Measurements from ENCODE around the gene SIL1.
"Not testable (repeated sequence)": the region's sequence is repeated elsewhere in the genome, so short reads cannot be mapped to it uniquely, and the experiment has no call there.

The SIL1 gene

DNA sequence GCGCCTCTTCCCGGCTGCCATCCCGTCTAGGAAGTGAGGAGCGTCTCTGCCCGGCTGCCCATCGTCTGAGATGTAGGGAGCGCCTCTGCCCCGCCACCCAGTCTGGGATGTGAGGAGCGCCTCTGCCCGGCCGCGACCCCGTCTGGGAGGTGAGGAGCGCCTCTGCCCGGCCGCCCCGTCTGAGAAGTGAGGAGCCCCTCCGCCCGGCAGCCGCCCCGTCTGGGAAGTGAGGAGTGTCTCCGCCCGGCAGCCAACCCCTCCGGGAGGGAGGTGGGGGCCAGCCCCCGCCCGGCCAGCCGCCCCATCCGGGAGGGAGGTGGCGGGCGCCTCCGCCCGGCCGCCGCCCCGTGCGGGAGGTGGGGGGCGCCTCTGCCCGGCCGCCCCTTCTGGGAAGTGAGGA is 85.8 kb downstream of the SIL1 start:
- H3K4me3 Mint-ChIP-seq; DNase-seq (ENCODE audit: low spot score); H3K27me3 Mint-ChIP-seq (ENCODE audit: low read depth); H3K4me1 Mint-ChIP-seq (ENCODE audit: low read depth); H3K36me3 Mint-ChIP-seq (ENCODE audit: low read depth); H3K9me3 Mint-ChIP-seq; H3K27ac Mint-ChIP-seq: not testable (repeated sequence)

DNA sequence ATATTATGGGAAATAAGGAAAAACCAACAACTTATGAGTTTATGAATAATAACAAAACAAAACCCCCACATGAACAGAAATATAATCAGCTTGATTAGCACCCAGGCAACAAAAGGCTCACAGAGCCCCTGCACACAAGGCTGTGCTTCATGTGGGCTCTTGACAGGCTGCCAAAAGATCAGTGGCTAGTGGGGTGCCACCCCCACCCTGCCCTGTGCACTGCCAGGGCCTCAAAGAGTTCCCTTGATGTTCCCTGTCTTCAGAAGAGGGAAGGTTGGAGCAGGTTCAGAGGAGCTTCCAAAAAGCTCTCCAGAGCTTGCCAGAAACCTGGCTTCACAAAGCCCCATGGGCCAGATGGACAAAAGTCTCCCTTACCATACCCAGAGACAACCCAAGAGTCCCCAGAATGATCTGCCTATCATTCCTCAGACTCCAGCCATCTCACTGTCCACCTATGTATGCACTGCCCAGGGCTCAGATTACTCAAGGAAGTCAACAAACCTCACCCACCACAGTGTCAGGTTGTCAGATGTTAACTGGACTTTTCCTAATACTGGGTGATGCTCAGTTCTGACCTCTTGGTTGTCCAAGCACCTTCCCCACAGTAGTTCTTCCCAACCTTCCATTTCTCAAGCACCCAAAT is 87.5 kb downstream of the SIL1 start:
- Mint-ChIP-seq H3K27me3 (ENCODE audit: low read depth) (no peaks in the 10 kb centered on the region), H3K36me3 (ENCODE audit: low read depth) (peaks cover 3% of the 10 kb centered on the region), H3K27ac (no peak overlapping the region), H3K4me1 (ENCODE audit: low read depth) (no peaks in the 10 kb centered on the region), H3K9me3 (no peaks in the 10 kb centered on the region), H3K4me3 (no peak overlapping the region)
- DNase-seq (ENCODE audit: low spot score) = no peak

- no peak for DNase-seq (ENCODE audit: low spot score)
- Mint-ChIP-seq H3K4me3 (no peak overlapping the region), H3K27me3 (ENCODE audit: low read depth) (no peaks in the 10 kb centered on the region), H3K27ac (no peak overlapping the region), H3K9me3 (no peaks in the 10 kb centered on the region), H3K36me3 (ENCODE audit: low read depth) (peaks cover under 1% of the 10 kb centered on the region), H3K4me1 (ENCODE audit: low read depth) (no peaks in the 10 kb centered on the region)
Measured at GRCh38 chr5:139108063-139108824, 89.9 kb downstream of the SIL1 start.

DNA sequence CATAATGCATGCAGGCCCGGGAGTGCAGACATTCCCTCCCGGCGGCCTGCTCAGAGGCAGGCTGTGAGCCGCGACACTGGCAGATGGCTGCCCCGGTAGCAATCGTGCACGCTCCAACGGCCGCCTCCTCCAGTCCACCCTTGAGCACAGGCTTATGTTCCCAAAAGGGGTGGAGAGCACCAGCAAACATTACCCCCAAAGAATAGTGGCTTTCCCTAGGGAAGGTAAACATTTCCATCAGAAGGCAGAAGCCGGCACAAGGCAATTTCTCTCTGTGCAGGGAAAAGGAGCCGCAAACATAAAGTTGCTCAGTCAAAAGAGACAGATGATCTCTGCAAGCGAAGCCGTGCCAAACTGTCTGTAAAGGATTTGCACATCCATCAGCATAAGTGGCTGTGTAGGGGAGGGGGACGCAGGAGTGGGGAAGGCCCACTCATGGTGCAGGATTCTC is 92.5 kb downstream of the SIL1 start:
- Mint-ChIP-seq H3K4me3 (no peak overlapping the region), H3K27ac (no peak overlapping the region), H3K4me1 (ENCODE audit: low read depth) (no peaks in the 10 kb centered on the region), H3K36me3 (ENCODE audit: low read depth) (no peaks in the 10 kb centered on the region), H3K9me3 (no peaks in the 10 kb centered on the region), H3K27me3 (ENCODE audit: low read depth) (no peaks in the 10 kb centered on the region)
- DNase-seq (ENCODE audit: low spot score) = no peak

GRCh38 chr5:139104577-139105276 is 93.4 kb downstream of the SIL1 start:
- H3K36me3 Mint-ChIP-seq (ENCODE audit: low read depth) = no peaks in the 10 kb centered on the region
- H3K9me3 Mint-ChIP-seq = no peaks in the 10 kb centered on the region
- no peak overlapping the region for H3K27ac Mint-ChIP-seq
- DNase-seq (ENCODE audit: low spot score) = no peak
- no peaks in the 10 kb centered on the region for H3K27me3 Mint-ChIP-seq (ENCODE audit: low read depth)
- no peak overlapping the region for H3K4me3 Mint-ChIP-seq
- no peaks in the 10 kb centered on the region for H3K4me1 Mint-ChIP-seq (ENCODE audit: low read depth)

DNA sequence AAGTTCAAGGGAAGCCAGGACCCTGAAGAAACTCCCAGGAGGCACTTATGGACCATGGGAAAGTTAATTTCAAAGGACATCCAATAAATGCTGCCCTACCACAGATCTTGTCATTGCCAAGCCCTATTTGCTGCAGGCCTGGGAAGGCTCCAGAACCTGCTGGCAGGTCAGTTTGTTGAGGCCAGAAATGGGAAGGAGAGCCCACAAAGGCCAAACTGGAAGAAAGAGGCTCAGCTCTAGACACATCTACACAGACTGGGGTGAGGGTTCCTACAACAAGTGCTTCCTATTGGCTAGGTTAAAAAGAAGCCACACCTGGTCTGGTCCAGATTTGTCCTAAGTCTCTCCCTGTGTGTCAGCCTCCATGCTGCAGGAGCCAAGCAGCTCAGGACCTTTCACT is 94.4 kb downstream of the SIL1 start:
- Mint-ChIP-seq H3K27ac (no peak overlapping the region), H3K36me3 (ENCODE audit: low read depth) (no peaks in the 10 kb centered on the region), H3K4me3 (no peak overlapping the region), H3K4me1 (ENCODE audit: low read depth) (no peaks in the 10 kb centered on the region), H3K27me3 (ENCODE audit: low read depth) (no peaks in the 10 kb centered on the region), H3K9me3 (no peaks in the 10 kb centered on the region)
- no peak for DNase-seq (ENCODE audit: low spot score)

GRCh38 chr5:139100825-139101224 is 97.3 kb downstream of the SIL1 start:
- H3K36me3 Mint-ChIP-seq (ENCODE audit: low read depth) = no peaks in the 10 kb centered on the region
- no peak for DNase-seq (ENCODE audit: low spot score)
- no peaks in the 10 kb centered on the region for H3K4me1 Mint-ChIP-seq (ENCODE audit: low read depth)
- no peak overlapping the region for H3K4me3 Mint-ChIP-seq
- no peaks in the 10 kb centered on the region for H3K9me3 Mint-ChIP-seq
- no peak overlapping the region for H3K27ac Mint-ChIP-seq
- H3K27me3 Mint-ChIP-seq (ENCODE audit: low read depth) = no peaks in the 10 kb centered on the region

- no peak for DNase-seq (ENCODE audit: low spot score)
- Mint-ChIP-seq H3K9me3 (no peaks in the 10 kb centered on the region), H3K4me3 (no peak overlapping the region), H3K36me3 (ENCODE audit: low read depth) (no peaks in the 10 kb centered on the region), H3K4me1 (ENCODE audit: low read depth) (peaks cover 10% of the 10 kb centered on the region), H3K27me3 (ENCODE audit: low read depth) (no peaks in the 10 kb centered on the region), H3K27ac (no peak overlapping the region)
Measured at GRCh38 chr5:139094154-139095131, 103.7 kb downstream of the SIL1 start.

DNA sequence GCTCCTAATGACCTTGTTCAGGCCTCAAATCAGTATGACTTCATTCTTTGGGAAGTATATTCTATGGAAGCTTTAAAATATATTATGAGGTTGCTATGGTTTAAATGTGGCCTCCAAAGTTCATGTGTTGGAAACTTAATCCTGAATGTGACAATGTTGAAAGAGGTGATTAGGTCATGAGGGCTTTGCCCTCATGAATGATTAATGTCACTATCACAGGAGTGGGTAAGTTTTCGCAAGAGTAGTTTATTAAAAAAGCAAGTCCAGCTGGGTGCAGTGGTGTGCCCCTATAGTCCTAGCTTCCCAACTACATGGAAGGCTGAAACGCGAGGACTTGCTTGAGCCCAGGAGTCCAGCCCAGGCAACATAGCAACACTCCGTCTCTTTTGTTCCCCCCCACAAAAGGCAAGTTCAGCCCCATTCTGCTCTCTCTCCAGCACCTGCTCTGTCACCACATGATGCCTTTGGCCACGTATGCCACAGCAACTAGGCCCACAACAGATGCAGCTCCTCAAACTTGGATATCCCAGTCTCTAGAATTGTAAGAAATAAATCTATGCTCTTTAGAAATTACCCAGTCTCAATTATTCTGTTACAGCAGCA is 105.3 kb downstream of the SIL1 start:
- no peak for DNase-seq (ENCODE audit: low spot score)
- no peaks in the 10 kb centered on the region for H3K9me3 Mint-ChIP-seq
- H3K27ac Mint-ChIP-seq = no peak overlapping the region
- H3K4me3 Mint-ChIP-seq = no peak overlapping the region
- peaks cover 24% of the 10 kb centered on the region for H3K4me1 Mint-ChIP-seq (ENCODE audit: low read depth)
- H3K36me3 Mint-ChIP-seq (ENCODE audit: low read depth) = no peaks in the 10 kb centered on the region
- H3K27me3 Mint-ChIP-seq (ENCODE audit: low read depth) = no peaks in the 10 kb centered on the region

DNA sequence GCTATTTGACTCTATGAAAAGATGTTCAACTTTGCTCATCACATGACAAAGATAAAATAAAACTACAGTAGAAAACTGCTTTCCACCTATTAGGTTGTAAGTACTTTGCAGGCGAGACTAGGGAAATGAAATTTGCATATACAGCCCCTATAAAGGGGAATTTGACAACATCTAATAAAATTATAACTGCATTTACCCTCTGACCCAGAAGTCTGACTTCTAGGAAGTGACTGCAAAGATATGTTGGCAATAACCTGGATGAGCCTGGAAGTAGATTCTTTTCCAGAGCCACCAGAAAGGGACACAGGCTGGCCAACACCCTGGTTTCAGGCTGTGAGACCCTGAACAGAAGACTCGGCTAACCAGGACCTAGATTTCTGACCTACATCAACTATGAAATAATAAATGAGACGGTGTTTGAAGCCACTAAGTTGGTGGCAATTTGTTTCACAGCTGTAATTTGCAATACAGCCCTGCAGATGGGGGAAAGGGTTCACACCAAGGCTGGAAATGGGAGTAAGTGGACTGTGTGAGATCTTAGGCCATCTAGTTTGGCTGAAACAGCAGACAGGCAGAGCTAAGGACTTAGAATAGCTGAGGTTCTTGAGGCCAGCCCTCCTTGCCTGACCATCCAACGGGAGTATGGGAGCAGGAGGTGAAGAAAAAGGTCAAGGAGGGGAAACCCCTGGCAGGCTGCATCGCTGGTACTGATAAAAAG is 106.6 kb downstream of the SIL1 start:
- H3K36me3 Mint-ChIP-seq (ENCODE audit: low read depth) = no peaks in the 10 kb centered on the region
- no peak for DNase-seq (ENCODE audit: low spot score)

GRCh38 chr5:139090581-139090980 is 107.6 kb downstream of the SIL1 start:
- H3K4me1 Mint-ChIP-seq (ENCODE audit: low read depth) = peaks cover 24% of the 10 kb centered on the region
- no peaks in the 10 kb centered on the region for H3K9me3 Mint-ChIP-seq
- H3K4me3 Mint-ChIP-seq = no peak overlapping the region
- no peaks in the 10 kb centered on the region for H3K27me3 Mint-ChIP-seq (ENCODE audit: low read depth)
- DNase-seq (ENCODE audit: low spot score) = no peak
- H3K36me3 Mint-ChIP-seq (ENCODE audit: low read depth) = peaks cover 2% of the 10 kb centered on the region
- no peak overlapping the region for H3K27ac Mint-ChIP-seq

More for the DNA sequence above, 106.6 kb downstream of the SIL1 start:
- Mint-ChIP-seq H3K27ac (no peak overlapping the region), H3K4me3 (no peak overlapping the region), H3K27me3 (ENCODE audit: low read depth) (no peaks in the 10 kb centered on the region), H3K9me3 (no peaks in the 10 kb centered on the region), H3K4me1 (ENCODE audit: low read depth) (peaks cover 24% of the 10 kb centered on the region)

DNA sequence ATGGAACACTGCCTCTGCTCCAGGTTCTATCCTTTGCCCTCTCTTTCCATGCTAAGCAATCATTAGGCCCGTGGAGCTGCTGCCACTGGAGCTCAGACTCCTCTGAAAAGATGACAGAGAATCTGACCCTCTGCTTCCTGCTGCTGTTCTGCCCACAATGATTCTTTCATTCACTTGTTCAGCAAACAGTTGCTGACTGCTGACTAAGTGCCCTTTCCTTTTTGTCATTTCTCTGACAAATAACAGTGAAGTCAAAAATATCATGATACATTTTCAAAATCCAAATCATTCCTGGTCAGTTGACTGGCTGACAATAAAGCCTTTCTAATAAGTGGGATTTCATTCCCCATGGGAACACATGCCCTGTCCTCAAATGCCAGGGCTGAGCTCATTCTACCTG is 110.1 kb downstream of the SIL1 start:
- Mint-ChIP-seq H3K4me3 (no peak overlapping the region), H3K27me3 (ENCODE audit: low read depth) (no peaks in the 10 kb centered on the region), H3K36me3 (ENCODE audit: low read depth) (peaks cover 8% of the 10 kb centered on the region), H3K27ac (no peak overlapping the region), H3K9me3 (no peaks in the 10 kb centered on the region), H3K4me1 (ENCODE audit: low read depth) (peaks cover 14% of the 10 kb centered on the region)
- DNase-seq (ENCODE audit: low spot score) = no peak

All from T-helper 2 cell treated with Interferon-gamma antibody and Interleukin-4, amounts not matched to agents 5 μg/mL and 100 μg/mL, for 36 hours (primary cell).